AG20443 (cell line): Measurements from ENCODE around the gene WDR43.

Source experiments
- DNase-seq: peaks from one replicate; pipeline ENCODE4 v3.0.0; 2012; ENCODE audit warnings: low spot score, mixed read lengths

Gene WDR43

GRCh38 chr2:28993206-28993960 is 98.9 kb downstream of the WDR43 start:
- DNase-seq = no peak

DNA sequence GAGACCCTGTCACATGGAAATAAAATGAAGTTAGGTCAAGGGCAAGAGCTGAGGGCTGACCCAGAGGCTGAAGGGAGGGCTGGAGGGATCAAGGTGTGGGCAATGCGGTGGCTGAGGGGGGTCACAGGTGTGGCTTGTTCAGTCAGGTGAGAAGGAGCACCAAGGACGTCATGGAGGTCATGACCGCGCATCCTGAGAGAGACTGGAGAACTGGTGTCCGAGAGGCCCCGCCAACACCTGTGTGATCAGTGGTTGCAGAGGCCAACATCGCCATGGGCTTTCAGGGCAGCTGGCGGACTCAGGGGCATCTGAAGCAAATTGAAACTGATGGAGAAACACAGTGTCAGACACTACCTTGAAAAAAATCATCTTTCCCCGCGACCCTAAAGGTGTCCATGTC is 99.6 kb downstream of the WDR43 start:
- DNase-seq = no peak

DNA sequence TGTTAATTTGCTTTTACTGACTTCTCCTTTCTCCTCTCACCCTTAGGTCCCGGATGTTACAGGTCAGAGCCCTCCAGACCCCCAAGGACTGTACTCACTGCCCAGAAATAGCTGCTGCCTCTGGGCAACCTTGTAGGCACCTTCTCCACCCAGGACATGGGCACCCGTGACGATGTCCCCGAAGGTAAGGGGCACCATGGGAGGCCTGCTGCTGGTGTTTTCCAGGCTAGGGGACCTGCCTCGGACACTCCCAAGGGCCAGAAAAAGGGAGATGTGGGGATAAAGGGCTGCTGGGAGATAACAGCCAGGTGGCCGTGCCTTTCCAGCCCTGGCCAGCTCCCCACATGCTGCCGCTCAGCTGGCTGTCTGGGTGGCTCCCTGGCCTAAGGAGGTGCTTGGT is 100.2 kb downstream of the WDR43 start:
- no peak for DNase-seq

- no peak for DNase-seq
Measured at GRCh38 chr2:28995765-28996750, 101.6 kb downstream of the WDR43 start.

DNA sequence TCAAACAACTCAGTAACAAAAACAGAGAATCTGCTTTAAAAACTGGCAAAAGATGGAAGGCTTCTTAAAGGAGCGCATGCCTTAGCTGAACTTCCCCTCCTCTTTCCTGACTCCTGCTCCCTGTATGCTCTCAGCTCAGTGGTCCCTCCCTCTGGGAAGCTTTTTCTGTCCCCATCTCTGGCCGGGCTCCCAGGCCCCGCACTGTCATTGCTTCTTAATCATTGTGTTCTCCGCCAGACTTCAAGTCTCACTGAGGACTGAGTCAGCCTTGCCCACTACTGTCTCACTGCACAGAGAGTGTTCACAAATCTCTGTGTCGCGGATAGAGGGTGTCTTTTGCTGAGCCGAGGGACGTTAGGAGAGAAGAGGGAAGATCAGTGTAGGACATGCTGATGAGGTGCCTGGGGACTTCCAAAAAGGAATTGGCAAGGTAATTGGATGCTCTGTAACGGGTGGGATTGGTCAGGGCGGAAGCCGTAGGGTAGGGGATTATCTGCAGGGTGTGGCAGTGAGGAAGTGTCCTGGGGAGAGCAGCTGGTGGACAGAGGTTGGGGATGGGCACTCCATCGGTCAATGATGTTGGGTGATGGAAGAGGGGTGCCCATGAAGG is 102.9 kb downstream of the WDR43 start:
- peak; percentile 60 for DNase-seq
